Activated CD8-positive, alpha-beta memory T cell treated with anti-CD3 and anti-CD28 coated beads for 24 hours (primary cell): ENCODE results near the gene RPS19.
"Not testable (repeated sequence)": the region's sequence is repeated elsewhere in the genome, so short reads cannot be mapped to it uniquely, and the experiment has no call there.

Experiments
- DNase-seq: peaks from one replicate; pipeline ENCODE4 v3.0.0-alpha.2; 2020

The RPS19 gene

DNA sequence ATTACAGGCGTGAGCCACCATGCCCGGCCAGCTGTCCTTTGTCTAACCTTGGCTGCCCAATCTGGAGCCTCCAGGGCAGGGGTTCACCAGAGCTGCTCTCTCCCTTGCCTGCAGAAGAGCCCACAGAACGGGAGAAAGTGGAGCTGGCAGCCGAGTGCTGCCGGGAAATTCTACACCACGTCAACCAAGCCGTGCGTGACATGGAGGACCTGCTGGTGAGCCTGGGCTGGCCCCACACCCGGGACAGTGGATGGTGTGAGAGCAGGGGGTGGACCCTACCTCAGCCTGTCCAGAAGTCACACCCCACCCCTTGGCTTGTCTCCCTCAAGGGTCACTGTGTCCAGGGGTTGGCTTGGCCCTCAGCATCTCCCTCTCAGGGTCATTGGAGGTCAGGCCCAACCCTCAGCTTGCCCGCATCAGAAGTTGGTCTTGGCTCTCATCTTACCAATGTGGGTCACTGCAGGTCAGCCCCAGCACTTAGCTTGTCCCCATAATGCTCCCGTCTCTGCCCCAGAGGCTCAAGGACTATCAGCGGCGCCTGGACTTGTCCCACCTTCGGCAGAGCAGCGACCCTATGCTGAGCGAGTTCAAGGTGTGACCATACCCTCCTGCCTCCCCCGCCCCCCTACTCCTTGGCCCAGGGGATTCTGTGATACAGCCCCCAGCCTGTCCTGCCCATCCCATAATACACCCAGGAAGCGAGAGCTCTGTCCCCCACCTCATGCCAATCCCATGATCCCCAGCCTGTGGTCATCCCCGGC lies 43.3 kb downstream of the RPS19 start:
- DNase-seq: no peak

DNA sequence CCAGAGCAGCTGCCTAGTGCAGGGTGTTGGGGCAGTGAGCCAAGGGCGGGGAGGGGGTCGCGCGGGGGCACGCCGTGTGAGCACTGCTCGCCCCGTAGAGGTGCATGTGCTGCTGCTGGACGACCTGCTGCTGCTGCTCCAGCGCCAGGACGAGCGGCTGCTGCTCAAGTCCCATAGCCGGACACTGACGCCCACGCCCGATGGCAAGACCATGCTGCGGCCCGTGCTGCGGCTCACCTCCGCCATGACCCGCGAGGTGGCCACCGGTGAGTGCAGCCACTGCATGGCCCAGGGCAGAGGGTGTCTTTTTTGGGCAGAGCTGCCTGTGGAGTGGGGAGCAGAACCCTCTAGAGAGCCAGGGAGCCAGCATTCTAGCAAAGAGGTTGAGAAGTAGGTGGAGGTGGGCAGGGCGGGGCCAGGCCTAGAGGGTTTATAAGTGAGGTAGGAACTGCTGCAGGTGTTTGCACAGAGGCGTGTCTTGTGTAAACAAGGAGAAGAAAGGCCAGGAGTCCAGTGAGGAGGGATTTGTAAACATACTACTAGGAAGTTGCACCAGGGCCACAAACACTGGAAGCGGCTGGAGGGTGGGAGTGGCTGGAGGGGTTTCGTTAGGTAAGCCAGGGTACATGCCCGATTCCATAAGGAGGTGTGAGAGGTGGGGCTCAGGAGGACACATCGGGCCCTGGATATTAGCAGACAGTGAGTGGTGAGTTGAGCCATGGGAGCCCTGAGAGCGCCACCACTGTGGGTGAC lies 44.2 kb downstream of the RPS19 start:
- DNase-seq: no peak

DNA sequence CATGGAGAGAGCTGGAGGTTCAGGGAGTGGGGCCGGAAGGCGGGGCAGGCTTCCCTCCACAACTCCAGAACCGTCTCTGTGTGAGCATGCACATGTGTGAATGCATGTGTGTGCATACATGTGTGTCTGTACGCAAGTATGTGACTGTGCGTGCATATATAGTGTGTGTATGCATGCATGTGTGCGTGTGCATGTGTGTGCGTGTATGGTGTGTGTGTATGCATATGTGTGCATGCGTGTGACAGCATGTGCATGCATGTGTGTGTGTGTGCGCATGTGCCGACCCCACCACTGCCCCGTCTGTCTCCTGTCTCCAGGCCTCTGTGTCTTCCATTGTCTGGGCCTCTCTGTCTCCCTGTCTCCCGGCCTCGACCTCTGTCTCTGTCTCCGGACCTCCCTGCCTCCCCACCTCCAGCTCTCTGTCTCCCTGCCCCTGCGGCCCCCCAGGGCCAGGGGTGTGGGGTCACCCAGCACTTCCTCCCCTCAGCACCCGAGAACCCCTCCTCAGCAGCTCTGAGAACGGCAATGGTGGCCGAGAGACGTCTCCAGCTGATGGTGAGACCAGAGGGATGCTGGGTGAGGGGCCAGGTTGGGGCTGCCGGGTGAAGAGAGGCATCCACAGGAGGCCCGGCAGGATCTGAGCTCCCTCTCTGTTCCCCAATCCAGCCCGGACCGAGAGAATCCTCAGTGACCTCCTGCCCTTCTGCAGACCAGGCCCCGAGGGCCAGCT lies 45.4 kb downstream of the RPS19 start:
- DNase-seq: no peak

DNA sequence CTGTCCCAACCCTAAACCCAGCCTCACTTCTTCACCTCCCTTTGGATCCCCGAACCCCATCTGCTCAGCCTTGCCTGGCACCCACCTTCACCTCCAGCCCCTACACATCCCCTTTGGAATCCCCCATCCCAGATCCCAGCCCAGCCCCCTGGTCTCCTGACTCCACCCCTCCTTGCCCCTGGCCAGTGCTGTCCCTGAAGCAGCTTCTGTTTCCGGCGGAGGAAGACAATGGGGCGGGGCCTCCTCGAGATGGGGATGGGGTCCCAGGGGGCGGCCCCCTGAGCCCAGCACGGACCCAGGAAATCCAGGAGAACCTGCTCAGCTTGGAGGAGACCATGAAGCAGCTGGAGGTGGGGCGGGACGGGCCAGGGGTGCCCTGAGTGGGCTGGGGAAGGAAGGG lies 46.2 kb downstream of the RPS19 start:
- DNase-seq: no peak

DNA sequence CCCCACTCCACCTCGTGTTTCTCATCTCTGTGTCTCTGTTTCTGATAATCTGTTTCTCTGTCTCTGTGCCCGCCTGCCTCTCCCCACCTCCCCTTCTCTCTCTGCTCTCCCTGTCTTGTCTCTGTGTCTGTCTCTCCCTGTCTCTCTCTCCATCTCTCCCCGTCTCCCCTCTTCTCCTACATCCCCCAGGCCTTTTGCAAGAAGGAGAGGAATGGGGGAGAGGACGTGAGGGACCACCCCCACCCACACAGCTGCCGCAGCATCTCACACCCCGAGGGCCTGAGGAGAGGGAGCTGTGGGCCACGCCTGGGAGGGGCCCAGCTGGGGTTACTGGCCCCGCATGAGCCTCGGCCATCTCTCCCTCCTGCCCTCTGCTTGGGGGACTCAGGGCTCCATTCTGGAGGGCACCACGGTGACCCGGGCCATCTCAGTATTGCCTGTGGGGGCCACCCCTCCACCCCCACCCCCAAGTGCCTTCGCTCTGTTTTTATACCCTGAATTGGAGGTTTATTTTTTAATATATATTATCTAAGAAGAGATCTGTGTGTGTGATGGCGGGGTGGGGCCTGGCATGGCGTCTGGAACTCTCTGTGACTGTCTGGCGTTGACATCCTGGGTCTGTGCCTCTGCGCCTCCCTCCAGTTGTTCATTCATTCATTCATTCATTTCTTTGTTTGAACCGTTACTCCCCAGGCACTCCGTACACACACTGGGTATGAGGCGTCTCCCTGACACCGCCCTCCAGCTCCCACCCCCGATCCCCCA lies 47.0 kb downstream of the RPS19 start:
- no peak for DNase-seq

DNA sequence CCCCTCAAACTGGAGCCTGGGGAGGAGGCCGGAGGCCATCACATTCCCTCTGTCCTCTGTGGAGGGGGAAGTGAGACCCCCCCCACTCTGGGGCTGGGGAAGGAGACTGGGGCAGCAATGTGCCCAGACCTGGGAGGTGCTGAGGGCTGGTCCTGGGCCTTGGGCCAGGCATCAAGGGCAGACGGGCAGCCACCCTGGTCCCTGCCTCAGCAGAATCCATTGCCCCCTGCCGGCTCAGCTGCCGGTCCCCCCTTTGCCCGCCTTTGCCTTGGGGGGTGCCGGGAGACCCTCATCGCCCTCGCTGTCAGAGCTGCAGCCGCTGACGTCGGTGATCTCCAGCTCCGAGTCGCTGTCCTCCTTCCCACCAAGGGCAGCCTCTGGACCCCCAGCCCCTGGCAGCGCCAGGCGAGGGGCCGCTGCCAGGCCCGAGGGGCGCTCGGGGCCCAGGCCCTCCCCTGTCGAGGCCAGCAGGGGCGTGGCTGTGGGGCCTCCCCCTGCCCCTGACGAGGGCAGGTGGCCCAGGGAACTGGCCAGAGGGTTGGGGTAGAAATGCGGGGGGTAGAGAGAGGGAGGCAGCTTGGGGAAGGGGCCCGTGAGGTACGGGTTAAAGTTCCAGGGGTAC lies 48.0 kb downstream of the RPS19 start:
- DNase-seq: no peak

DNA sequence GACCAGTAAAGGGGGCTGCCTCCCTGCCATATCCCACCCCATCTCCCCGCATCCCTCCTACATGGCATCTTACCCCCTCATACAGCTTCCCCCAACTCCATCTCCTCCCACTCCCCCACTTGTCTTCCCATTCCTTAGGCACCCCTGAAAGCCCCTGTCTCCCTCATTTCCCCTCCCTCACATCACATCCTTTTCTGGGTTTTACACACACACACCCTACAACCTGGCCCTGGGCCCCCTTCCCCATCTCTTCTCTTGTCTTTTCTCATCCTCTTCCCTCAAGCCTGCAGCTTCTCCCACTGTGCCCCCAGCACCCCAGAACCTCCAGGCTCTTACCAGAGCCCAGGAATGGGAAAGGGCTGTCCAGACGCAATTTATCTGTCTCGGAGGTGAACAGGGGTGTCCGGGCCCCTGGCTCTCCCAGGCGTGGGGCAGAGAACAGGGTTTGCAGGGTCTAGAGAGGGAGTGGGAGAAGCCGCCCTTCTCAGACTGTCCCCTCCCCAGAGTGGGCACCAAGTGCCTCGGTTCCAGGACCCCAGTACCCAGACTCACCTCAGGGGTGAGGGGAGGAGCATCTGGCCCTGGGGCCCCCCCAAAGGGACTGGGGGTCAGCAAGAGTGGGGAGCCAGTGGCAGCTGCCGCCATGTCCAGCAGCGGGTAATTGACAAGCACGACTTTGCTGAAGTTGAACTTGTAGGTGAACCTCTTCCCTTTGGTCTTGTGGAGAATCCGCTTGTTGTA lies 48.8 kb downstream of the RPS19 start:
- DNase-seq: no peak

DNA sequence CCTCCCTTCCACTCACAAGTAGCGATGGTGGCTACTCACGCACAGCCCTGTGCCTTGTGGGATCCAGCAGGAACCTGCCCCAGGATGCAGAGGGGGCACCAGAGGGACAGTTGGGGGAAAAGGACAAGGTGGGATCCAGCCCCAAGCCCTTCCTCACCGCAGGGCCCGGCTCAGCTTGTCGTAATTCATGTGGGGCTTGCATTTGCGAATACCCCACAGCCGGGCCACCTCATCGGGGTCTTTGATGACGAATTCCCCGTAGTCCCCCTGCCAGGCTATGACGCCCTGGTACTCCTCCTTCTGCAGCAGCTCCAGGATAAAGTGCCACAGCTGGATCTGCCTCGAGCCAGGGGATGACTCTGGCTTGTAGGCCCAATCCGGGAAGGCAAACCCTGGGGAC lies 49.7 kb downstream of the RPS19 start:
- no peak for DNase-seq

DNA sequence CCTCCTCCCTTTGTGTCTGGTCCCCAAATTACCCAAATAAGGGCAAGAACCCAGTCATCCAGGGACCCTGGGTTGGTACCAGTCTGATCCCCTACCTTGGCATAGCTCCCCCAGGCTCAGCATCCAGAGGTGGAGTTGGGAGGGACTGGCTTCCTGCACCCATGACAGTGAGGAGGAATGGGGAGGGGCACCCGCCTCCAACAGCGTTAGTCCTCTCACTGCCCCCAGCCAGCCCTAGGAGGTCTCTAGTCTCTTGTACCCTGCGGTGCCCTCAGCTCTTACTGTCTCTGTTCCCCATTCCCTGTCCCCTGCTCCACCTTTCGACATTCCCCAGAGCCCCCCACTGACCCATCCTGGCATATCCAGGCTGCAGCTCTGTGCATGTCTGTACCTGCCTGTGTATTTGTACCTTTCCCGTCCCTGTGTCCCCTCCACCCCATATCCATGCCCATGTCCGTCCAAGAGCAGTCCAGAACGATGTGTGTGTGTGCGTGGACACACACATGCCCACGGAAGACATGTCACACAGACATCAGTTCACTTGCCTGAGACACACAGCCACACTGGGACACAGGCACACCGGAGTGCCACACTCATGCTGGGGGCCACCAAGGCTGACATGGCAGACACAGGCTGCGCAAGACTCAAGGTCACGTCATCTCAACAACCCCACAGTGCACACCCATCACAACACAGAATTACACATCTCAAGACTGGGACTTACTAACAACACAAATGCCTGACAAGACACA lies 50.4 kb downstream of the RPS19 start:
- DNase-seq: no peak

DNA sequence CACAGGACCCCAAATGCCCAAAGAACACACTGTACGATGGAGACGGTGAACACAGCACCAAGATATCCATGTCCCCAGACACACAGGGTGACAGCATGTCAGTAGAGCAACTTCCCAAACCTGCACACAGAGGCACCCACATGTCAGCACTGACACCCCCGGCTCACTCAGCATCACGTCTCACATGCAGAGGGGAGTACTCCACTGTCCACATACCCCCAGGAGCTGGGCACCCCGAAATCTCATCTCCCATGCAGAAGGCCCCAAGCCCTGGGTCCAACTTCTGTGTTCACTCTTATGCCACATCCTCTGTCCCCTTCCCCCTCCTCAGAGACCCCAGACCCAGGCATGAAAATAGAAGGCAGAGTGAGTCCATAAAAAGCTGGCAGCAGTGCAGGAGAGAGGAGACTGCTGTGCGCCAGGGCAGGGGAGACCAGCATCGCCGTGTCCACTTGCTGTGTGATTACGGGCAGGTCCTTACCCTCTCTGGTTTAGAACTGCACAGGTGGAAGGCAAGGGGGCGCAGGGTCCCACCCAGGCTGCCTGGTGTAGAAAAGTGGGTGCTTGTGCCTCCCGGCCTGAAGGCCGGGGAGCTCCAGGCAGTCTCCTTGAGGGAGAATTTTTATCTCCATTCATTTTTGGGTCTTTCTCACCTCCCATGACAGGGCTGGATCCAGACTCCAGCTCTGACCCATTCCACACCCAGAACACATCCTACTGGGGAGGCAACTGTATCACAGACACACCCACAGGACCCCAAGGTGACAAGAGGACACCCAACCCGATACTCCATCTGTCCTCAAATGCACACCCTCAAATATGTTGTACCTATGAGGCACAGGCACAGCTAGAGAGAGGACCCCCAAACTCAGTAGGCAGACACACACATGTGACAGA lies 51.2 kb downstream of the RPS19 start:
- no peak for DNase-seq

DNA sequence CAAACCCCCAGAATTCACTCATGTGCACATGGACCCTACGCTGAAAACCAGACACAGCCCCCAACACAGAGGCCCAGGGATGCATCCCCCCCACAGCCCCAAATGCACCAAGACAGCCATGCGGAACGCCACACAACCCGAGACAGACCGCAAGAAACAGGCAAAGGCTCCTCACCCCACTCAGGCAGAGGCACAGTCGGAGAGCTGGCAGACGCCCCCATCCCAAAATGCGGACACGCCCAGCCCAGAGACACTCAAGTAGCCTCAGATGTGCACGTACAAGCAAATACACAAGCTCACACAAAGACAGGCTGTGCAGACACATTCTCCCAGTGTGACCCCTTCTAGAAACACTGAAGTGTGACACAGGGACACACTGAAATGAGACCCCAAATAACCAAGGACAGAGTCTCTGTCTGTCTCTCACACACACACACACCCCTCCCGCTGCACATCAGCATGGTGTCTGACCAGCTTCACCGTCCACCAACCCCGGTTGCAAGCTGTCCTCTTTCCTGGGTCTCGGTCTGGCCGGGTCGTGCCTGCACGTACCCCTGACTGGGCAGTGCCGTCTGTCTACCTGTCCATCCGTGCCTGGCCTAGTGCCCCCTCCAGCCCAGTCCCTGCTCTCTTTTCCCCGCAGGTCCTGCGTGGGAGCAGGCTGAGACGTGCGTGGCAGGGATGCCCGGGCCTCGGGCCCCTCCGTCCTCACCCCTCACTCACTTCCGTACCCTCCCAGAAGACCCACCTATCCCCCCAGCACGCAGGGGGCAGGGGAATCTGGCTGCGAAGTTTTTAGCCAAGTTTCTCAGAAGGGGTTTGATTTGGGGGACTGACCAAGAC lies 52.1 kb downstream of the RPS19 start:
- DNase-seq: no peak

DNA sequence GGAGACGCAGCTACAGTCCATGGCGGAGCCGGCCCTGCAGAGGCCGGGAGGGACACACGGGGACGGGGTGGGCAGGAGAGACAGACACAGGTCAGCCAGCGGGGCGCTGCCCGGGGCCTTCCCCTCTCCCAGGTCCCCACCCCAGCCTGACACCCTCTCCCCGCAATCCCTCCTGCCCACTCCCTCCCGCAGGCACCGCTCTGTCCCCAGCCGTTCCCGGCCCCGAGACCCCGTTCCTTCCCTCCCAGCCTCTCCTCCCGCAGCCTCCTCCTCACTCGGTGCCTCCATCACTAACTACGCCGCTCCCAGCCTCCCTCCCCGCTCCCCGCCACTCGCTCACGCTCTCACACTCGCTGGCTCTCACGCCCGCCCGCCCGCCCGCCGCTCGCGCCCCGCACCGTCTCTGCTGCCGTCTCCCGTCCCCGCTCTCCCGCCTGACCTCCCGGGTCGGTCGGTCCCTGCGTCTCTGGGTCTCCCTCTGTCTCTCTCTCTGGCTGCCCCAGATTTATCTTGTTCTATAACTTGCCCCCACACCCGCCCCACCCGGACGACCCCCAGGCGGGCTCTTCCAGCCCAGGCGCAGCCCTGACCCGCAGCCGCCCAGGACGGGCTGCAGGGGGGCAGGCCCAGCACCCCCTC lies 53.0 kb downstream of the RPS19 start:
- DNase-seq: no peak

DNA sequence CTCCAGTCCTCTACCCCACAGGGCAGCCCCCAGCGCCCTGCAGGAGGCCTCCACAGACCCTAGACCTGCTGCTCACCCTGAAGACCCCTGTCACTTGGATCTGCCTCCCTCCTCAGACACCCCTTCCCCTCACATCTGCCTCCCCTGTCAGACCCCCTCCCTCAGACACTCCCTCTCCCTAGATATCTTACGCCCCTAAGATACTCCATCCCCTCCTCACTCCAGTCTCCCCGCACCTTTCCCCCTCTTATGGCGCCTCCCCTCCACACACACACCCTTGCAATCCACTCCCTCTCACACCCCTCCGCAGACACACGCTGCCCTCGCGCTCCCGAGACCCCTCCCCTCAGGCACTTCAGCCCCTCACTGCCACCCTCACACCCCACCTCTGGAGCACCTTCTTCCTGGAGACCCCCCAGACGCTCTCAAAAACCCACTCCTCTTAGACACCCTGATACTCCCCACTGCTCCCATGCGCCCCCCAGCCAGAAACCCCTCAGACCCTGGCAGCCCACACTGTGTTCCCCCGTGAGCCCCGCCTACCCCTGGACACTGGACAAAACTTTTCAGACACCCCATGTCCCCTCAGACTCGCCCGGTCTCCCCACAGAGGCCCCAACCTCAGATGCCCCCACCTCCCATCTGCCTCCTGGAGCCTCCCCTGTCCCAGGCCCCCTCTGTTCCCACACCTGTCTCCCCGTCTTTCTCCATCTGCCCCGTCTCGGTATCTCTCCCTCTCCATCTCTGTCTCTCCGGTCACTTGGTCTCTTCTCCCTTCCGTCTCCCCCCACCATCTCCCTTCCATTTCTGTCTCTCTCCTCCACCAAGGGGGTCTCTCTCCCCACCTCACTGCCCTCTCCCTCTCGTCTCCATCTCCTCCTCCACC lies 53.7 kb downstream of the RPS19 start:
- no peak for DNase-seq

DNA sequence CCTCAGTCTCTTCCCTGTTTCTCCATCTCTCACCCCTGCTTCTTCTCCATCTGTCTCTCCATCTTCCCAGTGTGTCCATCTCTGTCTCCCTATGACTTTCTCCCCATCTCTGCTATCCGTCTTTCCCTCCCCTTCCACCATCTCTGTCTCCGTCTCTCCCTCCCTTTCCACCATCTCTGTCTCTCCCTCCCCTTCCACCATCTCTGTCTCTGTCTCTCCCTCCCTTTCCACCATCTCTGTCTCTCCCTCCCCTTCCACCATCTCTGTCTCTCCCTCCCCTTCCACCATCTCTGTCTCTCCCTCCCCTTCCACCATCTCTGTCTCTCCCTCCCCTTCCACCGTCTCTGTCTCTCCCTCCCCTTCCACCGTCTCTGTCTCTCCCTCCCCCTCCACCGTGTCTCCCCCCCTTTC lies 54.4 kb downstream of the RPS19 start:
- not testable (repeated sequence) for DNase-seq

DNA sequence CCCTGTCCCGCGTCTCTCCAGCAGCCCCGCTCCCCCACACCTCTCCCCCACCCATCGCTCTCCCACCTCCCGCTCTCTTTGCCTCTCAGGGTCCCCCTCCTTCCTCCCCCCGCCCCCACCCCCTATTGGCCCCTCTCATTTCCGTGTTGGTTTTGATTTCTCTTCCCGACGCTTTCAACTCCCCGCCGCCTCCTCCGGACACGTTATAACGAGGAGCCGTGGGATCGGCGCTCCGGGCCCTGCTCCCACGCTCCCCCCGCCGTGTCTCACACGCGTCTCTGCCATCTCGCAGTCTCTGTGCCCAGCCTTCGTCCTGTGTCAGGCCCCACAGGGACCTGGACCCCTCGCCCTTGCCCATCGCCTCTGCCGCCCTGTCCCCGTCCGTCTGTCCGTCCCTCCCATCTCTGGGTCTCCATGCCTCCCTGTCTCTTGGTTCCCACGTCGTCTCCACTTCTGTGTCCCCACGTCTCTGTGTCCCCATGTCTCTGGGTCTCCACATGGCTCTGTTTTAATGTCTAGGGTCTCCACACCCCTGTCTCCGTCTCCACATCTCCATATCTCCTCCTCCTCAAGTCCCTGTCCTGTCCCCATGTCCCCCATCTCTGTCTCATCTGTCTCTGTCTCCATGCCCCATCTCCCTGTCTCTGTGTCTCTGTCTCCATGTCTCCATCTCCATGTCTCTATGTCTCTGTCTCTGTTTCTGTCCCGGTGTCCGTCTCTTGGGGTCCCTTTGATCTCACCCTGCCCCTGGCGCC lies 55.1 kb downstream of the RPS19 start:
- DNase-seq: no peak

DNA sequence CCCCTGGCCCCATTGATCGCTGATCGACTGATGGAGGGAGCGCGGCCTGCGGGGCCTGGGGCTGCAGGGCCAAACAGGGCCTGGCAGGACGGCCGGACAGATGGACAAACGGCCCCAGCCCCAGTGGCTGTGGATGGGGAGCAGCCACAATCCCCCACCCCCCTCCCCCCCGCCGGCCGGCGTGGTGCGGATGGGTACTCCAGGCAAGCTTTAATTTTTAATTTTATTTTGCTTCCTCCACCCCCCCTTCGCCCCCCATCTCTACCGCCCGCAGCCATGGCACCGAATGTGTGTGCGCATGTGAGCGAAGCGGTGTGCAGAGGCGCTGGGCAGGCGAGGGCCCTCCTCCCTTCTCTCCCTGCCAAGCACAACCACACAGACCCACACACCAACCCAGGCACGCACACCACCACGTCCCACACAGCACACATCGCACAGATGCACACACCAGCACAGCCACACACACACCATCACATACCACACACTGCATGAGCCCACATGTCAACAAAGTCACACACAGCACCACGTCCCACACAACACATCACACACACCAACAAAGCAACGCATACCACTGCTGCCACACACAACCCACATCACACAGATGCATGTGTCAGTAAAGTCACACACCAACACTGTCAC lies 55.8 kb downstream of the RPS19 start:
- DNase-seq: no peak
